ENCODE measurements around the gene ART5.
"Not testable (repeated sequence)": the region's sequence is repeated elsewhere in the genome, so short reads cannot be mapped to it uniquely, and the experiment has no call there.

DNA sequence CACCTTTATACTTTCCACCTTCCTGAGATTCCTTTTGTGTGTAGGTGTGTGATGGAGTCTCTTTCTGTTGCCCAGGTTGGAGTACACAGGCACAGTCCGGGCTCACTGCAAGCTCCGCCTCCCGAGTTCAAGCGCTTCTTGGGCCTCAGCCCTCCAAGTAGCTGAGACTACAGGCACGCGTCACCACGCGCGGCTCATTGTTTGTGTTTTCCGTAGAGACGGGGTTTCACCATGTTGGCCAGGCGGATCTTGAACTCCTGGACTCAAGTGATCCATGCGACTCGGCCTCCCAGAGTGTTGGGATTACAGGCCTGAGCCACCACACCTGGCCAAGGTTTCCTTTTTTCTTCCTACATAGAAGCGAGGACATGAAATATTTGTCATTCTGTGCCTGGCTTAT, 44.0 kb downstream of the ART5 start:
- TF ChIP-seq, protein P1, sequence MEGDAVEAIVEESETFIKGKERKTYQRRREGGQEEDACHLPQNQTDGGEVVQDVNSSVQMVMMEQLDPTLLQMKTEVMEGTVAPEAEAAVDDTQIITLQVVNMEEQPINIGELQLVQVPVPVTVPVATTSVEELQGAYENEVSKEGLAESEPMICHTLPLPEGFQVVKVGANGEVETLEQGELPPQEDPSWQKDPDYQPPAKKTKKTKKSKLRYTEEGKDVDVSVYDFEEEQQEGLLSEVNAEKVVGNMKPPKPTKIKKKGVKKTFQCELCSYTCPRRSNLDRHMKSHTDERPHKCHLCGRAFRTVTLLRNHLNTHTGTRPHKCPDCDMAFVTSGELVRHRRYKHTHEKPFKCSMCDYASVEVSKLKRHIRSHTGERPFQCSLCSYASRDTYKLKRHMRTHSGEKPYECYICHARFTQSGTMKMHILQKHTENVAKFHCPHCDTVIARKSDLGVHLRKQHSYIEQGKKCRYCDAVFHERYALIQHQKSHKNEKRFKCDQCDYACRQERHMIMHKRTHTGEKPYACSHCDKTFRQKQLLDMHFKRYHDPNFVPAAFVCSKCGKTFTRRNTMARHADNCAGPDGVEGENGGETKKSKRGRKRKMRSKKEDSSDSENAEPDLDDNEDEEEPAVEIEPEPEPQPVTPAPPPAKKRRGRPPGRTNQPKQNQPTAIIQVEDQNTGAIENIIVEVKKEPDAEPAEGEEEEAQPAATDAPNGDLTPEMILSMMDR (IDR thresholded peaks at IDR 0.05; ENCODE audit: low read length), result not testable (repeated sequence)
- TF ChIP-seq EZH2 (IDR thresholded peaks at IDR 0.05; ENCODE audit: borderline replicate concordance, low read length), result not testable (repeated sequence)
